IgD-negative memory B cell (primary cell): ENCODE measurements around the gene ADGRG7. TPM values are rescaled to one million over a fixed set of nuclear protein-coding genes. Genes with fewer than 3 reads are reported as not detected.

ENCODE experiments used
- polyA plus RNA-seq: library from polyadenylated mRNA; unstranded; fragments of 300-500 nt; fragmentation: Illumina TruSeq; gene quantifications from one replicate; pipeline ENCODE4 v1.2.3, GENCODE V29; 2021

ADGRG7 gene
- polyA plus RNA-seq, 1 donor from 2014 or later = not detected

Other genes starting within 250 kb of the ADGRG7 start
- 14.0 TPM for gene TOMM70, start 208.5 kb upstream of the ADGRG7 start, polyA plus RNA-seq
- gene LNP1, start 208.1 kb upstream of the ADGRG7 start, polyA plus RNA-seq = 0.88 TPM
- 0.14 TPM for gene TMEM45A, start 117.0 kb upstream of the ADGRG7 start, polyA plus RNA-seq
- 54.5 TPM for gene TFG, start 99.9 kb downstream of the ADGRG7 start, polyA plus RNA-seq